ENCODE measurements around the gene ZNF732. TPM values are rescaled to one million over a fixed set of nuclear protein-coding genes. Genes with fewer than 3 reads are reported as not detected.
A peak's percentile ranks its signal among the peaks of the same experiment; 100 is the strongest.

Gene ZNF732
- total and polyA plus RNA-seq, 9 of the 15 experiments (the other 6 are each of a cell fraction or from before 2014, with no cell fraction given): 0.06 to 0.36 (median 0.15) TPM; not detected in 1

- TF ChIP-seq FOXA3 (CRISPR knock-in tag; conservative IDR thresholded peaks at IDR 0.05 in 1 of 2, IDR thresholded peaks at IDR 0.05 in 1 of 2) (peak in 1 of 2 experiments; percentile 48; a peak in 2 of 4 replicates), CBX5 (IDR thresholded peaks at IDR 0.05; ENCODE audit: borderline replicate concordance, low read depth) (0 out of 2 replicates have a peak, but pooled peaks have one; percentile 35), SREBF1 (IDR thresholded peaks at IDR 0.05; ENCODE audit: borderline replicate concordance, low read depth, low read length) (no peak), REST (IDR thresholded peaks at IDR 0.05; ENCODE audit: borderline replicate concordance) (peak; percentile 77), REST (CRISPR knock-in tag; IDR thresholded peaks at IDR 0.05; ENCODE audit: low read depth) (no peak), ZBTB17 (CRISPR knock-in tag; IDR thresholded peaks at IDR 0.05) (no peak), FOXK2 (conservative IDR thresholded peaks at IDR 0.05 in 1 of 2, IDR thresholded peaks at IDR 0.05 in 1 of 2; ENCODE audit: low read depth in 2 of 2) (peak; percentile 84 to 87), RAD21 (CRISPR knock-in tag; conservative IDR thresholded peaks at IDR 0.05 in 1 of 2, IDR thresholded peaks at IDR 0.05 in 1 of 2) (peak; percentile 62 to 81), CBX1 (IDR thresholded peaks at IDR 0.05; ENCODE audit: low read depth) (peak; percentile 21; the same call in 1 of the 2 replicates), TAF15 (IDR thresholded peaks at IDR 0.05; ENCODE audit: low read depth, low read length) (no peak), CTCF (IDR thresholded peaks at IDR 0.05 in 2 of 3, conservative IDR thresholded peaks at IDR 0.05 in 1 of 3; ENCODE audit: insufficient read depth in 2 of 3, low read depth in 1 of 3, low read length in 3 of 3) (peak; percentile 76 to 77 (median 76)), ZNF75A (CRISPR knock-in tag; IDR thresholded peaks at IDR 0.05) (no peak)
Measured at GRCh38 chr4:242121-242848, 63.0 kb downstream of the ZNF732 start (continued).

Measured in K562 (cell line).